ENCODE measurements around the gene MIA. TPM values are rescaled to one million over a fixed set of nuclear protein-coding genes. Genes with fewer than 3 reads are reported as not detected.

The MIA gene
- total RNA-seq: not detected in 2 replicates

DNA sequence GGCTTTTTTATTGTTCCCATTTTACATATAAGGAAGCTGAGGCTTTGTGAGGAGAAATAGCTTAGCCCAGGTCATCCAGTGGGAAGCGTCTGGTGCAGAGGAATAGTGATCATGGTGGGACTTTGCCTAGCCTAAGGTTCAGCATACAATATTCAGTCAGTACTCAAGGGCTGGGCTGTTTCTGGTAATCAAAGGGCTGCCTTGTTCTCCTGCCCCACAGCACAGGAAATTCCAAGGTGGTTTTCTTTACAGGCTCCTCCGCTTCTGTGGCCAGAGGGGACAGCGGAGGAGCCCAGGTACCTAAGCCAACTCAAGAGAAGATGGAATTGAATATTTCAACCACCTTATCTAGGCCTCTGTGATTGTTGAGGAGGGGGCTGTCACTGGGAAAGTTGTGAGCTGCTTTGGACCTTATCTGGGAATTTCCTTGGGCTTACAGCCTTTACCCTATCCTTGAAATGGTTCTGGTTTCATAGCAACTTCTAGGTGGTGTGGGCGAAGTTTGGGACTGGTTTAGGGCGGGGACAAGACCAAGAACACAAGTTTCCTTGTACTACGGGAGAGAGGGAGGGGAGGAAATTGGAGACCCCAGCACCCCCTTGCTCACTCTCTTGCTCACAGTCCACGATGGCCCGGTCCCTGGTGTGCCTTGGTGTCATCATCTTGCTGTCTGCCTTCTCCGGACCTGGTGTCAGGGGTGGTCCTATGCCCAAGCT, at the start of gene MIA:
TSS of gene MIA (plus strand) at position 606 of the 716 bp plus-strand sequence. CDS start at position 628, 22 bp downstream.

DNA sequence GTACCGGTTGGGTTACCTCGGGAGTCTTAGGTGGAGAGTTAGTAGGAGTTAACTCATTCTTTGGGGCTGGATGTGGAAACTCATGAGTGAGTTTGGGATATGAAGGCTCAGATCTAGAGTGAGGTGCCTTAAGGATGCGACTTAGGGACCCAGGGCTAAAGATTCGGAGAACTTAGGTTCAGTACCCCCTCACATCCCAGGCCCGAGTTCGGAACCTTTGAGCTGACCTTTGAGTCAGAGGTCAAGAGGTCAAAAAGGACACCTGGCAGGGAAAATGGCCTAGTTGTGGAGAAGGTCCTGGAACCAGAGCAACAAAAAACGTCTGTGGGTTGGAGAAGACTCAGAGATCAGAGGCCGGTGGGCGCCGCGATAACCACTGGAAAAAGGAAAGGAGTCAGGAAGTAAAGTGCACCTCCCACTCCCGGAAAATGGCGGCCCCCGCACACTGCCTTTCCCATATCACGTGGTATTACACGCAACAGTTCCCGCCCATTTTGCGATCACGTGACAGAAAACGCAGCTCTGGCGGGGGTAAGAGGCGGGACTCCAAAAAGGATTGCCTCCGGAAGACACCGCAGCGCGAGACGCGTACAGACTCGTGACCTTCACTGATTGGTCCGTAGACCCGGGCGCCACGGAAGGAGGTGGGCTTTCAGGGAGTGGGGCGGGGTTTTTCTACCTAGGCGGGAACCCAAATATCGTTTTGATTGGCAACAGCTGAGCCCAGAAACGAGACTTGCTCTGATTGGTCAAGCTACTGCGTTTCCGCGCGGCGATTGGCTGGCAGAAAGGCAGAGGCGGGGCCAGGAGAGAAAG, 25.1 kb upstream of the MIA start, which contains the start of gene ACTMAP:
TSS of gene ACTMAP (minus strand) at position 420 of the 816 bp plus-strand sequence. CDS start 674 bp downstream, outside the sequence.

DNA sequence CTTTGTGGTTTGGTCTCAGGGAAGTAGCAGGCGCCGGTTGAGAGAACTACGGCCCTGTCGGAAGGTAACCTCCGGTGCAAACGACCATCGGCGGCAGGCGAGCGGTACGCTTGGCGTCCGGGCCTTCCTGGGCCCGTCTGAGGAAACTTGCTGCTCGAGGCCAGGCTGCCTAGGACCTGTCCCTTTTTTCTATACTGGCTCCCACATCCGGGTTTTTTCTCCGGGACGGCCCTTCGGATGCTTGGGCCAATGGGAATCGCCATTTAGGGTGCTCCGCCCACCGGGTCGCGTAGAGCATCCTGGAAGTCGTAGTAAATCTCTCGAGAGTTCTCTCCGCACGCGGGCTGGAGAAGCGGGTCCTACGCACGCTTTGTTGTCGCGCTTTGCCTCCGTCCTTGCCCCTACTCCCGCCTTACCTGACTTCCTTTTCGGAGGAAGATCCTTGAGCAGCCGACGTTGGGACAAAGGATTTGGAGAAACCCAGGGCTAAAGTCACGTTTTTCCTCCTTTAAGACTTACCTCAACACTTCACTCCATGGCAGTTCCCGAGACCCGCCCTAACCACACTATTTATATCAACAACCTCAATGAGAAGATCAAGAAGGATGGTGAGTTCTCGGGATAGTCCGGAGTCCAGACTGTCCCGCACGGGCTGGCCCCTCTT, 24.3 kb upstream of the MIA start, which contains the start of gene SNRPA:
TSS of gene SNRPA (plus strand) at position 330 of the 664 bp plus-strand sequence. CDS start at position 536, 206 bp downstream.

DNA sequence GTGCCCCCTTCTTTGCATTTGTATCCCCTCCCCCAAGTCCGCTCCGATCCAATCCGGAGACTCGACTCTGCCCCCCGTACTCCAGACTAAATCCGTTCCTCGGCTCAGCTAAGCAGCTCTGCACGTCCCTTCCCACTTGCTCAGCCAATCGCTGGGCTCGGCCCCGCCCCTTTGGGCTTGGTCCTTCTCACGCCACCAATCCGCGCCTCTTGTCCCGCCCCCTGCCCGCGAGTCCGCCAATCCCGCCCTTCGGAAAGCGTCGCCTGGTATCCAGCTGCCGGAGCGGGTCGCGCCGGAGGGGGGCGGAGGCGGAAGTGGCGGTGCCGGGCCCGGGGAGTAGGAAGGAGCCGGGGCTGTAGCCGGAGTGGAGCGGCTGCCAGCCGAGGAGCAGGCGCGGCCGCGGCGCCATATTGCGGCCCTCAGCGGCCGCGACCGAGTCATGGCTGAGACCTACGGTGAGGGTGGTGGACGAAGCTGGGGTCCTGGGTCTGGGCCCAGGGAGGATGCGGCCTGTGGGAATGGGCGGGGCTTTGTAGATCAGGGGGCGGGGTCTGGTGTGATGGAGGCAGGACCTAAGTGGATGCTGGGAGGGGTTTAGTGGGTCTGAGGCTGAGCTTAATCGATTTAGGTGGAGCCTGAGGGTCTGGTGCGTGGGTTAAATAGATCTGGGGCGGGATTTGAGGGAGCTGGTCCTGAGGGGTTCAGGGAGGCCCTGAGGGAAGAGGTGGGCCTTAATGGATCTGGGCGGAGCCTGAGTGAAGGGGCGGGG, 2.8 kb downstream of the MIA start, which contains the start of gene RAB4B:
TSS of gene RAB4B (plus strand) at position 311 of the 769 bp plus-strand sequence. CDS start at position 440, 129 bp downstream.

DNA sequence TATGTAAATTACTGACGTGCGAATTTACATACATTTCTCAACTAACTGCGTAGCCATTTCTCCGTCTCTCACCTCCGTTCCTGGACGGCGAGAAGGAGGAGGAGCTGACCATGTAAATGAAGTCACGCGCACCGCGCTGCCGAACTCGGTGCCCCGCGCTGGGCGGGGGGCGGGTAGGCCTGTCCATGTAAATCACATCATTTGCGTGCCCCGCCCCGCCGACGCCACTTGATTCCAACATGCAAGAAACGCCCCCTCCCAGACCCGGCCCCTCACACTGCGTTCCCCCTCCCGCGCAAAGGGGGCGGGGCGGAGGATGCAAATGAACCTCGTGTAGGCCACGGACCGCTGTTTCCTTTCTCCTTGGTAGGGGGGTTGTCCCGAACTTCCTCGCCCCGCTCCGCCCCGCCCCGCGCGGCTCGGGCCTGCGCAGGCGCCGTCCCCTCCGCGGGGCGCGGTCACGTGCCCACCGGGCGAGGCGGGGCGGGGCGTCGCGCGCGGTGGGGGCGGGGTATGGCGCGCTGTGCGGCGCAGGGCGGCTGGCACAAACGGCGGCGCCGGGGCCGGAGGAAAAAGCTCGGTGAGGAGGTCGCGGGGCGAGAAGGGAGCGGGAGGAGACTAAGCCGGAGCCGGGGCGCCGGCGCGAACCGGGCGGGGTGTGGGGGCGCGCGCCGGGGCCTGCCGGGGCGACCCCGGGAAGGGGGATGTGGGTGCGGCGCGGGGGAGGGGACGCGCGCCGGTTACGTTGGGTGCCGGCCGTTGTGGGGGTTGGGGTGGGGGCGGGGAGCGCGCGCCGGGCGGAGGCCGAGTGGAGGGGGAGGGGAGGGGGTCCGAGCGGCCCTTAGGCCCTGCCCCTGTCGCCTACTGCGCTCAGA, 23.6 kb downstream of the MIA start, which contains the start of gene EGLN2:
TSS of gene EGLN2 (plus strand) at position 509 of the 875 bp plus-strand sequence. CDS start 1,382 bp downstream, outside the sequence.

Other genes starting within 250 kb of the MIA start
- 20.2 and 29.7 TPM in 2 replicates for gene SHKBP1, start 198.6 kb upstream of the MIA start, total RNA-seq
- gene LTBP4, start 174.2 kb upstream of the MIA start, total RNA-seq: 5.3 and 33.6 TPM in 2 replicates
- gene NUMBL, start 84.9 kb upstream of the MIA start, total RNA-seq: 23.5 and 30.2 TPM in 2 replicates
- 13.5 and 18.3 TPM in 2 replicates for gene COQ8B, start 58.6 kb upstream of the MIA start, total RNA-seq
- 13.4 and 20.2 TPM in 2 replicates for gene ITPKC, start 58.4 kb upstream of the MIA start, total RNA-seq
- 1.1 and 1.6 TPM in 2 replicates for gene ACTMAP, start 25.0 kb upstream of the MIA start, total RNA-seq
- 55.1 and 61.4 TPM in 2 replicates for gene SNRPA, start 24.3 kb upstream of the MIA start, total RNA-seq
- 14.6 and 19.6 TPM in 2 replicates for gene RAB4B, start 2.7 kb downstream of the MIA start, total RNA-seq
- gene EGLN2, start 23.7 kb downstream of the MIA start, total RNA-seq: 92.3 and 102 TPM in 2 replicates
- gene CYP2A6, start 74.9 kb downstream of the MIA start, total RNA-seq: not detected in 2 replicates
- not detected in 2 replicates for gene CYP2A7, start 106.7 kb downstream of the MIA start, total RNA-seq
- not detected in 2 replicates for gene CYP2B6, start 215.8 kb downstream of the MIA start, total RNA-seq

Measured in vein endothelial cell (primary cell).